Adrenal gland (tissue), 12 donors: ENCODE results near the gene CHTF18. TPM values are rescaled to one million over a fixed set of nuclear protein-coding genes. Genes with fewer than 3 reads are reported as not detected.
A peak's percentile ranks its signal among the peaks of the same experiment; 100 is the strongest.

Source experiments
- DNase-seq, 7 donors: peaks; one replicate each; pipeline ENCODE4 v3.0.0-alpha.2; 2019 to 2020
- H3K27ac ChIP-seq, 5 donors: fragments of 200-600 bp; sonication (generic) in 4 of 5; 1 replicate in 3 of 5; 2 replicates in 2 of 5; pipeline versions ENCODE4 v1.5.1 to v1.8.0; 2016 to 2020; ENCODE audit warnings: mild to moderate bottlenecking in 1 of 5
- H3K27me3 ChIP-seq: fragments of 200-600 bp; 2 replicates; pipeline ENCODE4 v1.8.0; 2021
- H3K36me3 ChIP-seq, 2 donors: fragments of 200-600 bp; replicated peaks in 1 of 2; 1 replicate in 1 of 2; 2 replicates in 1 of 2; pipeline versions ENCODE4 v1.5.1 to v1.8.0; 2018 to 2022
- H3K4me1 ChIP-seq, 2 donors: fragments of 200-600 bp; replicated peaks in 1 of 2; 1 replicate in 1 of 2; 2 replicates in 1 of 2; pipeline versions ENCODE4 v1.5.1 to v1.8.0; 2018 to 2021
- H3K4me3 ChIP-seq, 4 donors: fragments of 200-600 bp; sonication (generic) in 3 of 4; one replicate each; pipeline ENCODE4 v1.5.1; 2016 to 2018
- H3K9me3 ChIP-seq, 3 donors: fragments of 200-600 bp; sonication (generic) in 1 of 3; replicated peaks in 1 of 3; 1 replicate in 2 of 3; 2 replicates in 1 of 3; pipeline versions ENCODE4 v1.5.1 to v1.8.0; 2016 to 2021
- CTCF ChIP-seq, 6 experiments: fragments of 450-650 bp in 4 of 6; fragments of 200-600 bp in 2 of 6; sonication (generic) in 1 of 6; IDR thresholded peaks; 1 replicate in 5 of 6; 2 replicates in 1 of 6; pipeline versions ENCODE4 v1.5.1 to v1.8.0; 2016 to 2021; ENCODE audit warnings: antibody characterized with exemption in 6 of 6, mild to moderate bottlenecking in 2 of 6, moderate library complexity in 1 of 6
- POLR2A ChIP-seq, 2 donors: fragments of 450-650 bp; IDR thresholded peaks; one replicate each; pipeline ENCODE4 v1.6.1; 2017; ENCODE audit warnings: antibody characterized with exemption in 2 of 2, mild to moderate bottlenecking in 2 of 2, moderate library complexity in 1 of 2
- WGBS, 4 donors: extraction: QIAGEN DNeasy Blood & Tissue Kit in 2 of 4; methylation state at CpG; one replicate each; pipeline versions ENCODE4 v1.1.5 to v1.1.7; 2013 to 2017; 5-methylcytosine and 5-hydroxymethylcytosine counted together
- intact Hi-C, 2 donors: fragments of 100-400 bp; cut with DNase I; formaldehyde crosslinking; loops; one replicate each; pipeline versions ENCODE4 v1.14.1 to v1.15.0; 2022 to 2023
- polyA plus RNA-seq, 3 donors: library from polyadenylated mRNA; stranded (reverse); fragments of 200-250 nt in 2 of 3; fragments of 350-450 nt in 1 of 3; fragmentation: Illumina TruSeq in 1 of 3; extraction: RNeasy Lipid Tissue Mini Kit (QIAGEN cat#74804) in 1 of 3; gene quantifications; one replicate each; pipeline ENCODE4 v1.2.3, GENCODE V29; 2013 to 2014
- total RNA-seq, 9 donors: library from RNA; depleted of rRNA in 4 of 9; stranded (reverse); fragments of >200 nt in 4 of 9; fragments of 120-200 nt in 1 of 9; fragmentation: NEBNext Ultra II Directional in 1 of 9; extraction: Animal tissue kit (Norgen Biotek cat#: 25700) in 1 of 9; gene quantifications; one replicate each; pipeline versions ENCODE4 v1.1.0 to v1.2.4, GENCODE V29; 2013 to 2023
- donor health status: healthy with polysubstance abuse.
- donor health status: Bipolar disorder and iron deficiency.
- donor health status: DM: yes; HTN: yes; CAD: no.
- donor health status: DM: no; HTN: no; CAD: no.
- donor health status: DM: no; HTN: no; CAD: no.
- donor health status: DM: yes; HTN: yes; CAD: no.

The CHTF18 gene
- total and polyA plus RNA-seq, 12 donors, result 0.29 to 69.8 (median 11.4) TPM

GRCh38 chr16:842061-842476 lies 53.6 kb downstream of the CHTF18 start:
- DNase-seq, result peak in 3 of 7 donors; percentile 13 to 71 (median 18)
- Histone ChIP-seq H3K4me3 (no peak overlapping the region), H3K27ac (no peak overlapping the region), H3K4me1 (no peaks in the 10 kb centered on the region), H3K9me3 (no peaks in the 10 kb centered on the region), H3K36me3 (no peaks in the 10 kb centered on the region), H3K27me3 (peaks cover 12% of the 10 kb centered on the region)
- intact Hi-C loops, result no loop called here
- 46 to 80% (median 64%) methylated on average over 1 to 19 of the region's 19 CpGs for WGBS, 4 donors
- no peak for TF ChIP-seq CTCF (IDR thresholded peaks at IDR 0.05)
- no peak for TF ChIP-seq POLR2A (IDR thresholded peaks at IDR 0.05)

DNA sequence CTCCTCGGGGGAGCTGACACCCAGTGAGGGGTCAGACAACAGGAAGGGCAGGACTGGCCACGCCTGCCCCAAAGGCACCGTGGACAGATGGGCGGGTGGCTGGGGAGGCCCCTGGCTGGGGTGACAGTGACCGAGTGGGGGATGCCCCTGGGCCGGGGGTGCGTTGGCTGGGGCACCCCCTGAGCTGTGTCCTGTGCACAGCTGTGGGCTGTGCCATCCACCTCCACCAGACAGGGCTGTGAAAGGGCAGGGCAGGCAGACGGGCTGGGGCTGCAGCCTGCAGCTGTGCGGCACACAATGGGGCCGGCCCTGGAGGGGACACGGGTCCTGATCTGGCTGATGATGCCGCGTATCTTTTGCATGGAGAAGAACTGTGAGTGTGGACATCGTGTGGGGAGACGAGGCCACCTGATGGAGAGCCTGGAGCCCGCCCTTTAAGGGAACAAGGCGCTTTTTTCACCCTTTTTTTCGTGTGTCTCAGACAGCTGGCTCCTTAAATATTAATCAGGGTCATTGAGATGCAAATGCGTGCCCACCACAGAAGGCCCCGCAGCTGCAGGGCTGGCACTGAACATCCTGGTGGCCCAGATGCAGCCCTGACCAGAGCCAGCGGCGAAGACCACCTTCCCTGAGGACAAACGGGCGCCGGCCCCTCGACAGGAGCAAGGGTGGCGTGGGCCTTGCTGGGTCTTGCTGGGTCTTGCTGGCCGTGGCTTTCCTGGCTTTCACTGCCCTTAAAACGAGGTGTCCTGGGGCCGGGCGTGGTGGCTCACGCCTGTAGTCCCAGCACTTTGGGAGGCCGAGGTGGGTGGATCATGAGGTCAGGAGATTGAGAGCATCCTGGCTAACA lies 54.5 kb downstream of the CHTF18 start:
- TF ChIP-seq CTCF (IDR thresholded peaks at IDR 0.05) (no peak), POLR2A (IDR thresholded peaks at IDR 0.05) (no peak)
- 79 to 82% (median 80%) methylated on average over 18 to 33 of the region's 33 CpGs for WGBS, 4 donors
- no peak overlapping the region for H3K27ac ChIP-seq
- H3K4me3 ChIP-seq, result no peak overlapping the region
- peak in 1 of 7 donors; percentile 4 for DNase-seq
- no peaks in the 10 kb centered on the region for H3K4me1 ChIP-seq
- H3K27me3 ChIP-seq, result peaks cover 12% of the 10 kb centered on the region
- H3K9me3 ChIP-seq, result no peaks in the 10 kb centered on the region
- intact Hi-C loops, result no loop called here
- no peaks in the 10 kb centered on the region for H3K36me3 ChIP-seq

- peak in 1 of 7 donors; percentile 7 for DNase-seq
- peaks cover 12% of the 10 kb centered on the region for H3K27me3 ChIP-seq
- TF ChIP-seq CTCF (IDR thresholded peaks at IDR 0.05), result no peak
- TF ChIP-seq POLR2A (IDR thresholded peaks at IDR 0.05), result no peak
- intact Hi-C loops, result no loop called here
- WGBS, 4 donors, result 85 to 93% (median 89%) methylated on average over 20 of the region's 20 CpGs
- no peaks in the 10 kb centered on the region for H3K36me3 ChIP-seq
- H3K9me3 ChIP-seq, result no peaks in the 10 kb centered on the region
- H3K4me1 ChIP-seq, result no peaks in the 10 kb centered on the region
- no peak overlapping the region for H3K4me3 ChIP-seq
- no peak overlapping the region for H3K27ac ChIP-seq
Measured at GRCh38 chr16:843771-844170, 55.4 kb downstream of the CHTF18 start.

DNA sequence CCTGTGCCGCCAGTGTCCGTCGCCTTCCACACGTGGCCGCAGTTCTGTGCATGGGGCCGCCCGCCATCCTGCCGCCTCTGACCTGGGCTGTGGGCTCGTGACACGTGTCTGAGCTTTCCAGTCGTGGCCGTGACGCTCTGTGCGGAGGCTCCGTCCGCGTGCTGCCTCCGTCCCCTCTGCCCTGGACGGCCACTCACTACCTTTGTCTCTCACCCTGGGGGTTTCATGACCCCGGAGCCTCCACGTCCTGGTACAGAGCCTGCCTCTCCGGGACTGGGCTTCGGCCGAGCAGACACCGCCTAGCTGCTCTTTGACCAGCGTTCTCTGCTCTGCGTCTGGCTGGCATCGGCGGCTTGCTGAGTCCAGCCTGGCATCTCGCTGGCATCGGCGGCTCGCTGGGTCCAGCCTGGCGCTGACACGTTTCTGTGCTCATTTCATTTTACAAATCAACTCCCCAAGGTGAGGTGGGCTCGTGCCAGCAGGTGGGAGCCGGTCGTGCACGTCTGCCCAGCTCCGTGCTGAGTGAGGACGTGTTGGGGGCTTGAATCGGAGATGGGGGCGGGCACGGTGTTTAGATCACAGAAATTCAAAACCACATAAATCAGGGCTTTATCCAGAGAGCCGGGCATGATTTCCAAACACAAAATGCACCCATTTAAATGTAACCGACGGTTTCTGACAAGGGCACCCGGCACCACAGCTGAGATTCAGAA lies 56.4 kb downstream of the CHTF18 start:
- DNase-seq, result peak in 1 of 7 donors; percentile 4
- Histone ChIP-seq H3K9me3 (no peaks in the 10 kb centered on the region), H3K4me3 (no peak overlapping the region), H3K4me1 (no peaks in the 10 kb centered on the region), H3K36me3 (no peaks in the 10 kb centered on the region), H3K27me3 (peaks cover 12% of the 10 kb centered on the region), H3K27ac (no peak overlapping the region)
- 89 to 92% (median 90%) methylated on average over 30 to 48 of the region's 48 CpGs for WGBS, 4 donors
- intact Hi-C loops, result no loop called here
- no peak for TF ChIP-seq POLR2A (IDR thresholded peaks at IDR 0.05)
- no peak for TF ChIP-seq CTCF (IDR thresholded peaks at IDR 0.05)
